Superior temporal gyrus (tissue), 1 donor: ENCODE results near the gene SPEM2.
"Not testable (repeated sequence)": the region's sequence is repeated elsewhere in the genome, so short reads cannot be mapped to it uniquely, and the experiment has no call there.

ENCODE experiments used
- DNase-seq: peaks from one replicate; pipeline ENCODE4 v3.0.0-alpha.2; 2016; ENCODE audit errors: extremely low spot score

Gene SPEM2

DNA sequence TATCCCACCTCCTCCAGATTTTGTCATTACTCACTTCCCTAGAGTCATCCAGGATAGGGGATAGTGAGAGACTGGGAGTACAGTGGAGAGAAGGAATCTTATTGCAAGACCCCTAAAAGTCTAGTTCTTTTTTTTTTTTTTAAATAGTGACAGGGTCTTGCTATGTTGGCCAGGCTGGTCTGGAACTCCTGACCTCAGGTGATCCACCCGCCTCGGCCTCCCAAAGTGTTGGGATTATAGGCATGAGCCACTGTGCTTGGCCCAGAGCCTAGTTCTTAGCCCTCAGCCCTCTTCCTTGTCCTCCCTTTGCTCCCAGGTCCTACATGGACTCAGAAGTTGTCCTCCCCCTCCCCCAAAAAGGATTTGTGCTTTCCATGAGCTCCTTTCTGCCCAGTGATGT lies 16.7 kb downstream of the SPEM2 start:
- no peak for DNase-seq

DNA sequence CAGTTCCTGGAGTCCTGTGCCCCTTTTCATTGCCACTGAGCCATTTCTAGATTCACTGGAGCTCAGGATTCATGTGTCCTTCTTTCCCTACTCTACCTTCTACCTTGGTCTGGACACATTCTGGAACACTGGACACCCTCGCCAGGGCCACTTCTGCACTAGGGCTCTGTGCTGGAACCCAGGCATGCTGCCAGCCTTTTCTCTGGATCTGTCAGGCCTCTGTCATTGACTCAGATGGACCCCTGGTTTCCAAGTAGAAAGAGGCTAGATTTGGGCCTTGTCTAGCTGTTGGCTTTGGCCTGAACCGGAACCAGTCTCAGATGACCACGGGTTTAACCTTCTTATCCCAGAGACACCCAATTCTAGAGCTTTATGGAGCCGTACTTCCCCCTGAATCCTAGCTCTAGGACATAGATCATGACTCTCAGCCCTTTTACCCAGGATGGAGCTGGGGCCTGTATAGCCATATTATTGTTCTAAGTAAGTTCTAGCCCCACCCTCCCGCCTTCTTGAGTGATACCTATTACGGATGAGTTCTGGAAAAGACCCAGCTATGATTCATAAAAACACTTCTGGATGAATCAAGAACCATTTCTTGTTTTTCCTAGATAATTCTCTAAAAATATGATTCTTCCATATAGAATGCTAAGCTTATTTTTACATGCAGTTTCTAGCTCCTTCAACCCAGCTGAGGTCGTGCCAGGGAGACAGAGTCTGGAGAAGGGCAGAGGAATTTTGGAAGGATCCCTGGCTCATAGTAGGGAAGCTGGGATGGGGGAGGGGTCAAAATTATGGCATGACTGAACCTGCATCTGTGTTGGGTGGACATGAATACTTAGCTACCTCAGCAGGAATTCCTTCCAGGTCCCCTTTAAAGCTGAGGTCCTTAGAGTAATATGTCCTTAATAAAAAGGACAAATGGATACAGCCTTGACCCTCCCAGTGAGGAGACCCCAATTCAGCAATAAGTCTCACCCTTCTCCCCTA lies 18.4 kb downstream of the SPEM2 start:
- no peak for DNase-seq

DNA sequence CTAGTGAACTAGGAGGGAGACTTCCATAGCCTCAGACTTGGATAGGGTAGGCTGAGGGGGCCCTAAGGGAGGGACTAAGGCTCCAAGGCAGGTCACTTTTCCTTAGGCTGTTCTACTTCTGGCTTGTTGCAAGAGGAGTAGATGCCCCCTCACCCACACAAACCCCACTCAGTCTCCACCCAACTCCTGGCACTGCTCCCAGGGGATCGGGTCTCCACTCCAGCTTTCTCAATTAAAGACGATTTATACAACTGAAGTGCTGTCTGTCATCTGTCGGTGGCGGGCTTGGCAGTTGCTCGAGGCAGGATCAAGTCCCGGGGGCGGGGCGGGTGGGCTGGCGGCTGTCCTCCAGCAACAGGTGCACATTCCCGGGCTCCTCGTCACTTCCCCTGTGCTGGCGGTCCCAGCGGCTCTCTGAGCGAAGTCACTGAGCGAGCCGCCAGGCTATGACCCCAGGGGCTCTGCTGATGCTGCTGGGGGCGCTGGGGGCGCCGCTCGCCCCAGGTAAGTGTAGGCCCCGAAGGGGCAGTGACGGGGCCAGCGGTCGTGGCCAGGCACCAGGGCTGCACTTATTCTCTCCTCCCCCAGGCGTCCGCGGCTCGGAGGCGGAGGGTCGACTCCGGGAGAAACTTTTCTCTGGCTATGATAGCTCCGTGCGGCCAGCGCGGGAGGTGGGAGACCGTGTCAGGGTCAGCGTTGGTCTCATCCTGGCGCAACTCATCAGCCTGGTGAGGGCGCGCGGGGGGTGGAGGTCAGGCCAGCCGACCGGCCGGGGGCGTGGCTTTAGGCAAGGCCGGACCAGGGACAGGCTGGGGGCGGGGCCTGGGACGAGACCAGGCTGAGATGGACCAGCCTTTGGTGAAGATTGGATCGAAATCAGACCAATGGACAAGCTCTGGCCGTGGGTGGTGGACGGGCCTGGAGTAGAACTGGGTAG lies 19.5 kb downstream of the SPEM2 start, which contains the start of gene CHRNB1:
Gene CHRNB1 (plus strand): TSS at position 380 of the 937 bp plus-strand sequence. CDS start 67 bp downstream, at position 447.
- peak; percentile 70 for DNase-seq

DNA sequence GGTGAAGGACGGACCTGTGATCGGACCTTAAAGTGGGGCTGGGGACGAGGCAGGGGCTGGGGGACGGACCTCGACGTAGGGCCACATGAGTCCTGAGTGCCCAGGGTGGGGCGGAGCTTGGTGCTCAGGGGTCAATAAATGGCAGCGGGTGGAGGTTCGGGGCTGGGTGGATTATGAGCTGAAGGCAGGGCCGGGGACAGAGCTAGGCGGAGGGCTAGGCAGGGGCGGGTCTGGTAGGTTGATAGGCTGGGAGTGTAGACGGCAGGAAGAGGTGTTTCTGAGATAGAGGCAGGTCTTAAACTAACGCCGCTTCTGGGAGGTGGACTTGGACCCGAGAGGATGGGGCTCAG lies 20.2 kb downstream of the SPEM2 start:
- no peak for DNase-seq

DNA sequence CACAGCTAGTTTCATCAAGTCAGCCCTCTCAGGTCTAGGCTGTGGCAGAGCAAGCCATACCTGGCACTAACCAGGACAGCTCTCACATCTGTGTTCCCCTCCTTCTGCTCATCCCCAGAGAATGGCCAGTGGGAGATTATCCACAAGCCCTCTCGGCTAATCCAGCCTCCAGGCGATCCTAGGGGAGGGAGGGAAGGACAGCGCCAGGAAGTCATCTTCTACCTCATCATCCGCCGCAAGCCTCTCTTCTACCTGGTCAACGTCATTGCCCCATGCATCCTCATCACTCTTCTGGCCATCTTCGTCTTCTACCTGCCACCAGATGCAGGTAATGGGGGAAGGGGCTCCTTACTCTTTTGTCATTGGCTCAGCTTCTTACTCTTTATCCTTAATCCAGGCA lies 23.0 kb downstream of the SPEM2 start:
- no peak for DNase-seq

DNA sequence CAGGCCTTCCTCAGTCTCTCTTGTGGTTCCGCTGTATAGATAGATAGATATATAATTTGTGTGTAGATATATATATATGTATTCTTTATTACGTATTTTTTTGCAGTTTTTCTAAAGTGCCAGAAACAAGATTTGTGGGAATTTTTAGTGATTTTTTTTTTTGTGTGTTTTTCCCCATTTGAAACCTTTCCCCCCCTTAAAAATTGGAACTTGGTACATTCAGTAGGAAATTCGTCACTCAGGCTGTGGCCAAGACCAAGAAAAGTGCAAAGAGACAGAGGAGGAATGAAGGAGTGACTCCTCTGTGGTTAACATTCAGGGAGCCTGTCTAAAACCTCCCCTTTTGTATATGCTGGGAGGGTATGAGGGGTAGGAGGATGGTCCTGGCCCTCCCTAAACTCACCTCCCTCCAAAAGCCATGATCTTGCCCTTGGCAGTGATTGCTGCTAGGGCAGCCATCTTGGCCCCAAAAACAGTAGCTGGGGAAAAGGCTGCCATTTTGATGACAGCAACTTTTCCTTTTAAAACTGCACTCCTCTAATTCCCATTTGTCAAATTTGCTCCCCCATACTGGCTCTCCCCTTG lies 34.6 kb downstream of the SPEM2 start:
- DNase-seq = no peak

DNA sequence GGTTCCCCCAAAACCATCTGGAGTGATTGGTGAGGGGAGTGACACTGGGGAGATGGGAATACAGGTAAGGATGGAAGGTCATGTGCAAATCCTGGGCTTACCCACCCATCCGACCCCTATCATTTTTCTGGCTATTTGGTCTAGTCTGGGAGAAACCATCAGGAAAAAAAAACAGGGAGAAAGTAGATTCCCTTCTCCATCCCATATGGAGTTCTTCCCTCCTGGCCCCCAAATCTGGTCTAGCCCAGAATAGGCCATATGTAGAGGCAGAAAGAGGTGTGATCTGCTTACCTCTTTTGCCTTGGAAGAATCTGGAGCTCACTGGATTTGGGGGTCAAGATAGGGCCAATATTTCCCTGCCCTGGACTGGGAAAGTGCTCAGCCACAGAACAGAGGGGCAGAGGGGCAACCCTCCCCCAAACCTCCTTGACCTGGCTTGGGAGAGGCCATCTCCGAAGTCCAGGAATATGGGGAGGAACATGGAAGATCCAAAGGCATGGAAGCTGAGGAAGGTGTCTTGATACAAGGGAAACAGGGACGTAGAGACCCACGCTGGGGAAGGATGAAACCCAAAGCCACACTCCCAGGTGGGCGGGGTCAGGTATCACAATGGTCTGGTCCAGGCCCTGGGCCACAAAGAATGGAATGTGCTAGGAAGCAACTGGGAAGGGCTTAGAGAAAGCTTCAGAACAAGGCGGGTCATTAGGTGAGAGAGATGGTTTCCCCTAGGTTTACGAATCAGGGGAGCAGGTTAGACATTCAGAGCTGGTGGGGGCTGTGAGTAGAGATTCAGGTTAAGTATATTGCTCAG lies 35.6 kb downstream of the SPEM2 start:
- DNase-seq = no peak

DNA sequence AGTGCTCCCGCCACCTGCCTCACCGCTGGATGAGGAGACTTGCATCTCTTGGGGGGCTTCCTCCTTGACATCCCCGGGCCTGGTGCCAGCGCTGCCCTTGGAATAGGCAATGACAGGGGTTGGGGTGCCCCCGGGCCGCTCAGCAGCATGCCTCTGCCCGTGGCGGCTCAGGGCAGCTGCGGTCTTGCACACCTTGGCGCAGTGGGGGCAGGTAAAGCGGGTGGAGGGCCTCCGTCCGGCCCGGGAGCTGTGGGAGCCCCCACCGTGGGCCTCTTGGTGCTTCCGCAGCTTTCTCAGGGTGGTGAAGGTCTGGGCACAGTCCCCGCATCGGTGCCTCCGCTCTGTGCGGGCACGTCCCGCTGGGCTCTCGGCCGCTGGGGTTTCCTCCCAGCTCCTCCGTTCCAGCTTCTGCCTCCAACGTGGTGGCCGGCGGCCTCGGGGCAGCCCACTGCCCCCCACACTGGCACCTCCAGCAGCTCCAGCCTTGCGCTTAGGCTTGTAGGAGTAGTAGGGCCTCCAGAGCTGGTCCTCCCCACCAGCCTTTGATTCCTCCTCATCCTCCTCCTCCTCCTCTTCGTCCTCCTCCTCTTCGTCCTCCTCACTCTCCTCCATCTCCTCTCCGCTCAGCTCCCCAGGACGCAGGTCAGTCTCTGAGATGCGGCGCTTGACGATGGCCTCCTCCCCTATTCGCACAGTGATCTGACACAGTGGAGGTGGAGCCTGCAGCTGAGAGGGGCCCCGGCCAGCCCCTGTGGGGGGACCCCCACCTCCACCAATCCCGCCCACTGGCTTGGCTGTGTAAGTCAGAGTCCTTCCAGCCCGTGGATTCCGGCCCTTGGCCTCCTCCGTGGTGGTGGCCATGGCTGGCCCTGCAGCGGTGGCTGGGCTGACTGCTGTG lies 37.3 kb downstream of the SPEM2 start:
- no peak for DNase-seq

DNA sequence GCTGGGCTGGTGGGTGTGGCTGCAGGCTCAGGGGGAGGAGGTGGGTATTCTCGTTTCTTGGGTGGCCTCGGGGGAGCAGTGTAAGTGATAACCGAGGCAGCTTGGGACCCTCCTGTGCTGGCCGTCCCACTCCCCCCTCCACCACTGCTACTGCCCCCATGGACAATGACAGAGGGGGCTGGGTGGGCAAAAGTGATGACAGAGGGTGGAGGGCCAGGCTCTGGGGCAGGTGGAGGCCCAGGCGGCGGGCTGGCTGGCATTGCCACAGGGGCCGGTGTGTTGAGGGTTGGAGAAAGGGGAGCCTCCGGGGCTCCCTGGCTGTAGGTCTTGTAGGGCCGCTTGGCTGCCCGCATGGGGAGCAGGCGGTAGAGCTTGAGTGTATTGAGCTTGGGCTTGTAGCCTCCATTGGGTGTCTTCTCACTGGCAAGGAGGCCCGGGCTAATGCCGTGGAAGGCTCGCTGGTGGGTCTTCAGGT lies 38.0 kb downstream of the SPEM2 start:
- DNase-seq = no peak

DNA sequence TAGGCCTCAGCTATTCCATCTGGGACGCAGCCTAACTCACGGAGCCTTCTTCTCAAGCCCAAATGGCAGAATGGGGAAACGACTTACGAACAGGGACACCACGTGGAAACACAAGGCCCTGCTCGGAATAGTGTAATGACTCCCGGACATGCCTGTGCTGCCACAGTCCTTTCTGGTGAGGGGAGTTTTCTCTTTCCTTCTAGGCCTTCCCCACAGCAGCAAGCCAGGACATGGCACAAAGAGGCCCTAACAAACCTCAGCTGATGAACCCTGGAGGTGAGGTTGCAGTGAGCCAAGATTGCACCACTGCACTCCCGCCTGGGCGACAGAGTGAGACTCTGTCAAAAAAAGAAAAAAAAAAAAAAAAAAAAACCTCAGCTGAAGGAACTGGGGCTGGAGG lies 38.7 kb downstream of the SPEM2 start:
- no peak for DNase-seq

DNA sequence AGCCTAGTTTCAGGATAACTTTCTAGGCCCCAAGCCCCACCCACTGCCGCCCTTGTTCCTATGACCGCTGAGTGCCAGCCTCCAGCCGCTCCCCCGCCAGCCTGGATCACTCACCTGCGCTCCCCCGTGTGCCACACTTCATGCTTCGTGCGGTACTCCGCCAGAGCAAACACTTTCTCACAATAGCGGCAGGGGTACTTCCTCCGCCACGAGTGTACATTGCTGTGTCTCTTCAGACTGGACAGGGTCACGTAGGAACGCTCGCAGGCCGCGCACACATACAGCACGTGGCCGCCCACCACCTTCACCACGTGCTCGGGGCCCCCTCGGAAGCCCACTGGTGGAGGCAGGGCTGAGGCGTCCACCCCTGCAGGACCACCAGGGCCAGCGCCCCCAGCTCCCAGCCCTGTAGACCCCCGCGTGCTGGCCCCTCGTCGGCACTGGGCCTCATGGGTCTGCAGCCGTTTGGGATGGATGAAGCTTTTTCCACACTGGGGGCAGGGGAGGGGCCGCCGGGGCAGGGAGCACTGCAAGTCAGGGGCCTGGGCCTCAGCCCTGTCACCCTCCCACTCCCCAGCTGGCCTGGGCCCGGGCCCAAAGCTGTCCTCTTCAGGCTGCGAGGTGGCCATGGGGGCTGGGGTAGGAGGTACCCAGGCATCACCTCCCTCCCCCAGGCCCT lies 40.3 kb downstream of the SPEM2 start:
- DNase-seq = no peak

DNA sequence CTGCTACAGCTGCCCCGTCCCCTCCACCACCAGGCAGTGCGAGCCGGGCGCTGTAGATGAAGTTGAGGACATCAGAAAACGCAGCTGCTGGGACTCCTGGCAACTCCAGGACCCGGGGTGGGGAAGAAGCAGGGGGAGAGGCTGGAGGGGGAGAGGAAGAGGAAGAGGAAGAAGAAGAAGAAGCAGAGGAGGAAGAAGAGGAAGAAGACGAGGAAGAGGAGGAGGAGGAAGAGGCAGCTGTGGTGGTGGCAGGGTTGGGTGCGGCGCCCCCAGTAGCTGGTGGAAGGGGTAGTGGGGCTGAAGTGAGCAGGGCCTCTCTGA lies 40.9 kb downstream of the SPEM2 start:
- no peak for DNase-seq

DNA sequence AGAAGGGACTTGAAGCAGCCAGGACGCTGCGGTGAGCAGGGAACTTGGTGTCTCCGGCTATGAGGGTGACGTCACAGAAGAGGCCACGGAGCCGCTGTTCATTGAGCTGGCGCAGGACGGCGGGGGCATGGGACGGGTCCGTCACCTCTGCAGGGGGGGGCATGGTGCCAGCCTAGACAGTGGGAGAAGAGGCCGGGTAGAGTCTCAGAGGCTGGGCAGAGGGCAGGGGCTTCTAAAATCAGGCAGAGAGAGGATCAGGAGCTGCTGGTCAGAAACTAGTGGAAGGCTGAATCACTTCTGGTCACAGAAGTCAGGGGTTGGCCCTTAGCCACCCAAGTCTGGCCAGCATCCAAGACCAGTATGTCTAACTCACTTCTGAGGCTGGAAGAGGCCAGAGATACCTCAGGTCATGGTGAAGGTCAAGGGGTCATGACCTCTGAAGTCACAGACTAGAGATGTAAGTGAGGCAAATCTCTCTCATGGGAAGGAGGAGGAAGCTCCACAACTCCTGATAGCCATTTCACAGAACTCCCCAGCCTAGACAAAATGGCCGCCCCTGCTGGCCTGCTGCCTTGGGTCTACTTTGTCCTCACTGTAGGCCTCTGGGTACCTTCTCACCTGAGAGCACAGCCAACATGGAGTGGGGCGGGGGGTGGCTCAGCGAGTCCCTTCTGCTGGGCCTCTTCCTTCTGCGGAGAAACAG lies 41.4 kb downstream of the SPEM2 start:
- no peak for DNase-seq

DNA sequence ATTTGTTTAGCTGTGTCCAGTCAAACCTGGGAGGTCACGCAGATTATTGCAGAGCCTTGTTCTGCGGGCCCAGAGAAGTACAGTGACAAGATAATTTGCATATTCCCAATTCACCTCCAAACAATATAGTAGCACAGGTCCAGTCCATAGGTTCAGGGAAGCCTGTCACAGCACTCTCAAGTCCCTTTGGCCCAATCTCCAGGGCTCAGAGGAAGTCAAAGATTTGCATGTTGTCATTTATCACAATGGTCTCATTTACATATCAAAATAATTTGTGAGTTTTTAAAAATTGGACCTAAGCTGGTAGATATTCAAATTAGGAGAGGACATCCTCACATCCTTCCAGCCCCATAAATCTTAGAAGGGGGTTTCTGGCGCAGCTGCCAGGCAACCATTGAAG lies 42.1 kb downstream of the SPEM2 start:
- DNase-seq = no peak

DNA sequence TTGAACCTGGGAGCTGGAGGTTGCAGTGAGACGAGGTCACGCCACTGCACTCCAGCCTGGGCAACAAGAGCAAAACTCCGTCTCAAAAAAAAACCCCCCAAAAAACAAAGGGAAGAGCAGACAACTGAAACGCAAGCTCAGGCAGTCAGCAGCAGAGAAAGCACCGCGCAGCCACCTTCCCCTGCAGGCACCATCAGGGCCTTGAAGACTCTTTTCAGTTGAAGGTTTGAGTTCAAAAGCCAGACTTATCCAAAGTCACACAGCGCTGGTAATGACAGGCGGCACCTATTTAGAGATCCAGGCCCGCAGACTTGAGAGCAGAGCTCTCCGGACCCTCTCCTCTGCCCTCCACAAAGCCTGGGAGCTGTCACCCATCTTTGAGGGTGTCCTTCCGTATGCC lies 42.9 kb downstream of the SPEM2 start:
- DNase-seq = no peak

DNA sequence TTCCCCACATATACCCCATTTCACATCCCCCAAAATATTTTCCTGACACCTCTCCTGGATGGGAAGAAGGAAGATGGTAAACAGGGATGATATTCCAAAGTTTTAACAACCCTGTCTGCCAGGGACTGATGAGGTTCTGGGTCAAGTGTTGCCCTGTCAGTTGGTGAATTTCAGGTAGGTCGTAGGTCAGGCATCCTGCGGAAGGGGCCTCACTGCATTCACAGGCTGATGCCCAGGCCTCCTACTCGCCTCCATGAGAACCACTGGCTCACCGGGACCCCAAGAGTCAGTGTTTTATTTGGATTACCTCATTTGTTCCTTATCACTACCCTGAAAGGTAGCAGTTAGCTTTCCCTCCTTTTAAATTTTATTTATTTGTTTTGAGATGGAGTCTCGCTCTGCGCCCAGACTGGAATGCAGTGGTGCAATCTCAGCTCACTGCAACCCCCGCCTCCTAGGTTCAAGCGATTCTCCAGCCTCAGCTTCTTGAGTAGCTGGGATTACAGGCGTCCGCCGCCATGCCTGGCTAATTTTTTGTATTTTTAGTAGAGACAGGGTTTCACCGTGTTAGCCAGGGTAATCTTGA lies 43.5 kb downstream of the SPEM2 start:
- DNase-seq = no peak

DNA sequence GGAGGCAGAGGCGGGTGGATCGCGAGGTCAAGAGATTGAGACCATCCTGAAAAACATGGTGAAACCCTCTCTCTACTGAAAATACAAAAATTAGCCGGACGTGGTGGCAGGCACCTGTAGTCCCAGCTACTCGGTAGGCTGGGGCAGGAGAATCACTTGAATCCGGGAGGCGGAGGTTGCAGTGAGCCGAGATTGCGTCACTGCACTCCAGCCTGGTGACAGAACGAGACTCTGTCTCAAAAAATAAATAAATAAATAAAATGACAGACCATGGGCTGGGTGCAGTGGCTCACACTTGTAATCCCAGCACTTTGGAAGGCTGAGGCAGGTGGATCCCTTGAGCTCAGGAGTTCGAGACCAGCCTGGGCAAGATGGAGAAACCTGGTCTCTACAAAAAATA lies 44.4 kb downstream of the SPEM2 start:
- not testable (repeated sequence) for DNase-seq

DNA sequence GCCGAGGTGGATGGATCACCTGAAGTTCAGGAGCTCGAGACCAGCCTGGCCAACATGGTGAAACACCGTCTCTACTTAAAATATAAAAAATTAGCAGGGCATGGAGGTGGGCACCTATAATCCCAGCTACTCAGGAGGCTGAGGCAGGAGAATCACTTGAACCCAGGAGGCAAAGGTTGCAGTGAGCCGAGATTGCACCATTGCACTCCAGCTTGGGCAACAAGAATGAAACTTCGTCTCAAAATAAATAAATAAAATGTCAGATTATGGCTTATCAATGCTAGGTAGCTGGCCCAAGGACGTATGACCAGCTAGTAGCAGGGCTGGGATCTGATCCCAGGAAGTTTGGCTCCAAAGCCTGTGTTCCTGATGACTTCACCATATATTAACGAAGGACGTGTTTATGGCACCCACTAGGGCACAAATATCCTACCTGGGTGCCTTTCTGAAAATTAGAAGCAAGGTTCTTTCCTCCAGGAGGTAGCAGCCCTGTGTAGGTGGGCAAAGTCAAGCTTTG lies 45.1 kb downstream of the SPEM2 start:
- DNase-seq = not testable (repeated sequence)
